HepG2 (cell line): ENCODE measurements around the gene SYNDIG1. TPM values are rescaled to one million over a fixed set of nuclear protein-coding genes. Genes with fewer than 3 reads are reported as not detected.
A peak's percentile ranks its signal among the peaks of the same experiment; 100 is the strongest.

Experiments used
- ATAC-seq: fragments of 200-7000 bp; cut with Tn5 transposase; 3 replicates; pipeline ENCODE4 v1.9.1; 2020; ENCODE audit warnings: mild to moderate bottlenecking, moderate library complexity
- BruUV-seq: library from RNA; stranded (reverse); fragments of 400-500 nt; replicated peaks from 2 replicates; lab custom pipeline; 2021; lab: Mats Ljungman, UMichigan
- CTCF ChIA-PET: fragments of 300-600 bp; formaldehyde crosslinking; extraction: SDS; loops from one replicate; lab custom pipeline; 2021; ENCODE audit warnings: low total read pairs, inconsistent platforms, low intra/inter-chr PET ratio; lab: Yijun Ruan, JAX
- POLR2A ChIA-PET: fragments of 350-600 bp; sonication (Branson Sonifier 250); formaldehyde crosslinking; loops from one replicate; lab custom pipeline; 2020; ENCODE audit warnings: antibody characterized with exemption, inconsistent platforms; lab: Yijun Ruan, JAX
- DNase-seq: peaks from one replicate; pipeline ENCODE4 v3.0.0-alpha.2; 2015; ENCODE audit warnings: low spot score
- FAIRE-seq: peaks from 3 replicates; lab custom pipeline; 2011; peaks lifted over from hg19 to GRCh38; lab: Jason Lieb, UNC
- H2AFZ ChIP-seq: one replicate; pipeline ENCODE4 v1.6.1; 2011; ENCODE audit warnings: low read length, inconsistent platforms
- H3K27ac ChIP-seq: fragments of 300-600 bp; 3 replicates; pipeline ENCODE4 v1.8.0; 2011; ENCODE audit warnings: mixed run types, mild to moderate bottlenecking, mixed read lengths, low read length, inconsistent platforms; ENCODE audit not compliant: insufficient read depth; ENCODE audit errors: extremely low read length
- H3K27me3 ChIP-seq, 2 experiments: fragments of 200-600 bp in 1 of 2; 2 replicates in 1 of 2; 3 replicates in 1 of 2; pipeline versions ENCODE4 v1.6.0 to v1.8.0; 2011; ENCODE audit warnings: low read length in 2 of 2, mild to moderate bottlenecking in 2 of 2, moderate library complexity in 2 of 2, inconsistent platforms in 1 of 2; ENCODE audit not compliant: insufficient read depth in 2 of 2, control insufficient read depth in 1 of 2
- H3K36me3 ChIP-seq, 2 experiments: fragments of 200-600 bp in 1 of 2; replicated peaks in 1 of 2; 2 replicates in 1 of 2; 3 replicates in 1 of 2; pipeline versions ENCODE4 v1.5.1 to v1.8.0; 2011; ENCODE audit warnings: low read length in 2 of 2, inconsistent platforms in 1 of 2; ENCODE audit not compliant: insufficient read depth in 2 of 2, control insufficient read depth in 1 of 2
- H3K4me1 ChIP-seq: 2 replicates; pipeline ENCODE4 v1.5.1; 2012; ENCODE audit warnings: low read length, inconsistent platforms; ENCODE audit not compliant: insufficient read depth
- H3K4me2 ChIP-seq: 2 replicates; pipeline ENCODE4 v1.6.0; 2011; ENCODE audit warnings: low read depth, low read length, inconsistent platforms
- H3K4me3 ChIP-seq, 3 experiments: fragments of 200-600 bp in 1 of 3; sonication (generic), shearing (Covaris generic) in 1 of 3; replicated peaks in 1 of 3; 2 replicates each; pipeline ENCODE4 v1.5.1; 2011 to 2016; ENCODE audit warnings: low read length in 3 of 3, inconsistent platforms in 2 of 3, low read depth in 2 of 3, mild to moderate bottlenecking in 2 of 3, control low read depth in 1 of 3, mixed read lengths in 1 of 3; ENCODE audit not compliant: insufficient read depth in 1 of 3
- H3K79me2 ChIP-seq: one replicate; pipeline ENCODE4 v1.6.1; 2011; ENCODE audit warnings: low read length, inconsistent platforms; ENCODE audit not compliant: insufficient read depth
- H3K9ac ChIP-seq: 2 replicates; pipeline ENCODE4 v1.6.0; 2011; ENCODE audit warnings: mild to moderate bottlenecking, low read depth, low read length, inconsistent platforms; ENCODE audit not compliant: insufficient read depth
- H3K9me3 ChIP-seq: 2 replicates; pipeline ENCODE4 v1.5.1; 2012; ENCODE audit warnings: mild to moderate bottlenecking, low read length
- H4K20me1 ChIP-seq: 2 replicates; pipeline ENCODE4 v1.6.0; 2011; ENCODE audit warnings: inconsistent platforms, mild to moderate bottlenecking, low read length, moderate library complexity; ENCODE audit not compliant: insufficient read depth
- CTCF ChIP-seq: sonication (generic); formaldehyde crosslinking; IDR thresholded peaks from 2 replicates; pipeline ENCODE4 v1.5.0; 2020; ENCODE audit warnings: mild to moderate bottlenecking, missing genetic modification reagents, moderate library complexity
- SAP130 ChIP-seq: IDR thresholded peaks from 2 replicates; pipeline ENCODE4 v1.6.1; 2016; ENCODE audit warnings: low read depth
- SPEN ChIP-seq: sonication (generic); formaldehyde crosslinking; IDR thresholded peaks from 2 replicates; pipeline ENCODE4 v1.5.1; 2020; ENCODE audit warnings: low read depth, mild to moderate bottlenecking, missing genetic modification reagents
- ZNF574 ChIP-seq: sonication (generic); formaldehyde crosslinking; IDR thresholded peaks from 2 replicates; pipeline ENCODE4 v1.4.0; 2020; ENCODE audit warnings: missing genetic modification reagents
- WGBS: methylation state at CpG from one replicate; pipeline ENCODE4 v1.1.6; 2017; ENCODE audit warnings: low lambda C conversion rate; 5-methylcytosine and 5-hydroxymethylcytosine counted together
- in situ Hi-C: cut with HindIII; loops from 2 replicates; pipeline ENCODE4 v1.10.0; 2017; ENCODE audit warnings: low pct_unique_long_range_greater_than_20kb; ENCODE audit not compliant: extremely low pct_ligation_motif_present
- intact Hi-C: fragments of 100-400 bp; cut with micrococcal nuclease; formaldehyde crosslinking; loops from one replicate; pipeline ENCODE4 v1.10.0; 2022; ENCODE audit not compliant: unreplicated experiment
- polyA plus RNA-seq, 8 experiments: library from polyadenylated mRNA; depleted of rRNA in 3 of 8; stranded (reverse) in 7 of 8; unstranded in 1 of 8; fragments of >200 nt; fragmentation: Illumina TruSeq in 4 of 8; extraction: Trizol in 4 of 8; gene quantifications; 2 replicates each; pipeline versions ENCODE4 v1.2.1 to v1.2.3, GENCODE V29; 2011 to 2016; ENCODE audit warnings: low read depth in 4 of 8, missing spikeins in 1 of 8, mixed read lengths in 1 of 8; ENCODE audit not compliant: insufficient read depth in 1 of 8
- total RNA-seq, 5 experiments: library from RNA; depleted of rRNA; stranded (reverse); fragments of >200 nt; fragmentation: Illumina TruSeq; extraction: Trizol; gene quantifications; 2 replicates each; pipeline ENCODE4 v1.2.3, GENCODE V29; 2016; ENCODE audit warnings: low read depth in 1 of 5

The SYNDIG1 gene
- total and polyA plus RNA-seq, 2 of the 13 experiments (the other 11 are each of a cell fraction or from before 2014, with no cell fraction given): not detected

GRCh38 chr20:24531631-24532419 is 62.4 kb downstream of the SYNDIG1 start (continued):
- TF ChIP-seq ZNF574 (CRISPR knock-in tag): no peak

GRCh38 chr20:24533449-24533848 is 64.0 kb downstream of the SYNDIG1 start:
- FAIRE-seq (no peak), ATAC-seq (peak; percentile 41; the same call in 2 of the 3 replicates), DNase-seq (no peak)
- 5% methylated on average over 7 of the region's 8 CpGs for WGBS
- H3K9me3 ChIP-seq: no peaks in the 10 kb centered on the region
- POLR2A ChIA-PET: no interaction called here
- no peak overlapping the region for H2AFZ ChIP-seq
- in situ Hi-C loops (no loop called here), intact Hi-C loops (no loop called here)
- H3K27ac ChIP-seq: no peak overlapping the region
- no peaks in the 10 kb centered on the region for H3K36me3 ChIP-seq
- no peak overlapping the region for H3K4me2 ChIP-seq
- H3K4me1 ChIP-seq: no peaks in the 10 kb centered on the region
- H3K79me2 ChIP-seq: no peaks in the 10 kb centered on the region
- TF ChIP-seq CTCF (CRISPR knock-in tag) (peak; percentile 33), SPEN (CRISPR knock-in tag) (no peak), SAP130 (CRISPR knock-in tag) (no peak)
- no TSS peak for BruUV-seq
- CTCF ChIA-PET: no interaction called here
- H4K20me1 ChIP-seq: no peaks in the 10 kb centered on the region
- H3K9ac ChIP-seq: no peak overlapping the region
- H3K27me3 ChIP-seq: peaks cover 0 to 8% of the 10 kb centered on the region in 2 experiments; a peak in 2 of 5 replicates
- H3K4me3 ChIP-seq: no peak overlapping the region
